Measurements from ENCODE around the gene TPM1. TPM values are rescaled to one million over a fixed set of nuclear protein-coding genes. Genes with fewer than 3 reads are reported as not detected.

Gene TPM1
- total RNA-seq, 4 donors from 2014 or later: 116 to 307 (median 226) TPM

- H3K4me3 ChIP-seq (replicated peaks in 1 of 3): peak overlapping the region in 1 of 3 donors; percentile 65
- H3K4me1 ChIP-seq: peaks cover 21 to 36% of the 10 kb centered on the region in 2 donors
- WGBS, 2 donors: 58 to 69% methylated on average over 5 to 6 of the region's 6 CpGs
- H3K27me3 ChIP-seq: no peaks in the 10 kb centered on the region
- DNase-seq: no peak
- H3K36me3 ChIP-seq: no peaks in the 10 kb centered on the region
- H3K9me3 ChIP-seq: no peaks in the 10 kb centered on the region
- H3K27ac ChIP-seq: peak overlapping the region in 1 of 3 donors; percentile 8
- TF ChIP-seq POLR2A (IDR thresholded peaks at IDR 0.05) (no peak), CTCF (IDR thresholded peaks at IDR 0.05) (peak in 1 of 6 experiments; percentile 8)
- intact Hi-C loops (cut with DNase I): loop anchor here (5.0 kb wide), 1 partner anchor 263 kb away; no protein-coding TSS in a partner anchor
These were observed 2.3 kb downstream of the TPM1 start for GRCh38 chr15:63044645-63045464.

- peaks cover 27 to 42% of the 10 kb centered on the region in 2 donors for H3K4me1 ChIP-seq
- no peaks in the 10 kb centered on the region for H3K27me3 ChIP-seq
- no peak overlapping the region for H3K4me3 ChIP-seq (replicated peaks in 1 of 3)
- intact Hi-C loops (cut with DNase I): loop anchor here (5.0 kb wide), 1 partner anchor 263 kb away; no protein-coding TSS in a partner anchor
- TF ChIP-seq POLR2A (IDR thresholded peaks at IDR 0.05) (no peak), CTCF (IDR thresholded peaks at IDR 0.05) (no peak)
- peak overlapping the region in 1 of 3 donors; percentile 8 for H3K27ac ChIP-seq
- DNase-seq: no peak
- no peaks in the 10 kb centered on the region for H3K36me3 ChIP-seq
- no peaks in the 10 kb centered on the region for H3K9me3 ChIP-seq
- WGBS, 2 donors: 36 to 39% methylated on average over 3 of the region's 3 CpGs
These were observed 2.9 kb downstream of the TPM1 start for GRCh38 chr15:63045465-63045840.

GRCh38 chr15:63045879-63046278 is 3.3 kb downstream of the TPM1 start:
- TF ChIP-seq CTCF (IDR thresholded peaks at IDR 0.05) (no peak), POLR2A (IDR thresholded peaks at IDR 0.05) (no peak)
- H3K4me3 ChIP-seq (replicated peaks in 1 of 3): no peak overlapping the region
- H3K27me3 ChIP-seq: no peaks in the 10 kb centered on the region
- peak overlapping the region in 1 of 3 donors; percentile 8 for H3K27ac ChIP-seq
- no peaks in the 10 kb centered on the region for H3K36me3 ChIP-seq
- 92% methylated on average over 3 of the region's 3 CpGs for WGBS, 2 donors
- DNase-seq: no peak
- no peaks in the 10 kb centered on the region for H3K9me3 ChIP-seq
- intact Hi-C loops (cut with DNase I): loop anchor here (5.0 kb wide), 1 partner anchor 264 kb away; no protein-coding TSS in a partner anchor
- peaks cover 31 to 46% of the 10 kb centered on the region in 2 donors for H3K4me1 ChIP-seq

GRCh38 chr15:63046917-63047760 is 4.6 kb downstream of the TPM1 start:
- Histone ChIP-seq H3K27ac (peak overlapping the region; percentile 59 to 95 (median 92)), H3K27me3 (no peaks in the 10 kb centered on the region), H3K36me3 (no peaks in the 10 kb centered on the region), H3K4me1 (peaks cover 36 to 54% of the 10 kb centered on the region in 2 donors), H3K4me3 (replicated peaks in 1 of 3) (no peak overlapping the region), H3K9me3 (no peaks in the 10 kb centered on the region)
- TF ChIP-seq POLR2A (IDR thresholded peaks at IDR 0.05) (no peak), CTCF (IDR thresholded peaks at IDR 0.05) (no peak)
- 71 to 72% methylated on average over 8 of the region's 8 CpGs for WGBS, 2 donors
- DNase-seq: no peak
- intact Hi-C loops (cut with DNase I): loop anchor here (5.0 kb wide), 1 partner anchor 265 kb away; no protein-coding TSS in a partner anchor
